ENCODE measurements around the gene CTTN. TPM values are rescaled to one million over a fixed set of nuclear protein-coding genes. Genes with fewer than 3 reads are reported as not detected.

The CTTN gene
- total RNA-seq, 4 donors from 2014 or later: 253 to 417 (median 342) TPM

GRCh38 chr11:70427436-70427835 is 29.1 kb downstream of the CTTN start:
- Histone ChIP-seq H3K27me3 (no peaks in the 10 kb centered on the region), H3K36me3 (peaks cover under 1 to 90% (median 2%) of the 10 kb centered on the region in 3 donors), H3K9me3 (no peaks in the 10 kb centered on the region), H3K4me1 (peaks cover 0 to 34% (median 4%) of the 10 kb centered on the region in 4 donors), H3K27ac (peak overlapping the region in 2 of 4 donors; percentile 31 to 52), H3K4me3 (no peak overlapping the region)
- TF ChIP-seq EP300 (IDR thresholded peaks at IDR 0.05): no peak
- TF ChIP-seq, protein P1, sequence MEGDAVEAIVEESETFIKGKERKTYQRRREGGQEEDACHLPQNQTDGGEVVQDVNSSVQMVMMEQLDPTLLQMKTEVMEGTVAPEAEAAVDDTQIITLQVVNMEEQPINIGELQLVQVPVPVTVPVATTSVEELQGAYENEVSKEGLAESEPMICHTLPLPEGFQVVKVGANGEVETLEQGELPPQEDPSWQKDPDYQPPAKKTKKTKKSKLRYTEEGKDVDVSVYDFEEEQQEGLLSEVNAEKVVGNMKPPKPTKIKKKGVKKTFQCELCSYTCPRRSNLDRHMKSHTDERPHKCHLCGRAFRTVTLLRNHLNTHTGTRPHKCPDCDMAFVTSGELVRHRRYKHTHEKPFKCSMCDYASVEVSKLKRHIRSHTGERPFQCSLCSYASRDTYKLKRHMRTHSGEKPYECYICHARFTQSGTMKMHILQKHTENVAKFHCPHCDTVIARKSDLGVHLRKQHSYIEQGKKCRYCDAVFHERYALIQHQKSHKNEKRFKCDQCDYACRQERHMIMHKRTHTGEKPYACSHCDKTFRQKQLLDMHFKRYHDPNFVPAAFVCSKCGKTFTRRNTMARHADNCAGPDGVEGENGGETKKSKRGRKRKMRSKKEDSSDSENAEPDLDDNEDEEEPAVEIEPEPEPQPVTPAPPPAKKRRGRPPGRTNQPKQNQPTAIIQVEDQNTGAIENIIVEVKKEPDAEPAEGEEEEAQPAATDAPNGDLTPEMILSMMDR (IDR thresholded peaks at IDR 0.05): no peak
- no peak for TF ChIP-seq POLR2A (IDR thresholded peaks at IDR 0.05)
- 78% methylated on average over 11 of the region's 11 CpGs for WGBS, 2 donors
- DNase-seq (ENCODE audit: low spot score in 2 of 2): no peak

GRCh38 chr11:70428701-70429427 is 30.5 kb downstream of the CTTN start:
- no peak for TF ChIP-seq EP300 (IDR thresholded peaks at IDR 0.05)
- no peak overlapping the region for H3K27ac ChIP-seq
- 92% methylated on average over 18 of the region's 18 CpGs for WGBS, 2 donors
- no peaks in the 10 kb centered on the region for H3K9me3 ChIP-seq
- DNase-seq (ENCODE audit: low spot score in 2 of 2): no peak
- no peak overlapping the region for H3K4me3 ChIP-seq
- no peaks in the 10 kb centered on the region for H3K27me3 ChIP-seq
- H3K4me1 ChIP-seq: peaks cover 0 to 30% (median 4%) of the 10 kb centered on the region in 4 donors
- H3K36me3 ChIP-seq: peaks cover 0 to 90% (median 10%) of the 10 kb centered on the region in 3 donors

DNA sequence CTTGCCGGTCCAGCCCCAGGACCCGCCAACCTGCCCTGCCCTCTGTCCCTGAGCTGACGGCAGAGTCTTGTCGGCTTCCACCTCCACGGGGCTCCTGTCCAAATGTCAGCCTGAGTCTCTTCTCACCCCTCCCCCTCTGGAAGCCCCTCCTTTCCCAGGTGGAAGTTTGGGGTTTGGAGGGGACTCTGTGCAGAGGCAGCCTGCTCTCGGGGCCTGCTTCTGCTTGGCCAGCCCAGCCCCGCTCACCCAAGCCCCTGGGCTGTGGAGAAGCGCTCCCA is 31.0 kb downstream of the CTTN start:
- peaks cover 0 to 90% (median 10%) of the 10 kb centered on the region in 3 donors for H3K36me3 ChIP-seq
- TF ChIP-seq EP300 (IDR thresholded peaks at IDR 0.05) (no peak), POLR2A (IDR thresholded peaks at IDR 0.05) (no peak)
- TF ChIP-seq, protein P1 (IDR thresholded peaks at IDR 0.05): no peak
- DNase-seq (ENCODE audit: low spot score in 2 of 2): no peak
- H3K4me3 ChIP-seq: no peak overlapping the region
- H3K9me3 ChIP-seq: no peaks in the 10 kb centered on the region
- WGBS, 2 donors: 71 to 81% methylated on average over 6 to 8 of the region's 8 CpGs
- H3K27me3 ChIP-seq: no peaks in the 10 kb centered on the region
- H3K27ac ChIP-seq: no peak overlapping the region
- peaks cover 0 to 25% (median 4%) of the 10 kb centered on the region in 4 donors for H3K4me1 ChIP-seq

DNA sequence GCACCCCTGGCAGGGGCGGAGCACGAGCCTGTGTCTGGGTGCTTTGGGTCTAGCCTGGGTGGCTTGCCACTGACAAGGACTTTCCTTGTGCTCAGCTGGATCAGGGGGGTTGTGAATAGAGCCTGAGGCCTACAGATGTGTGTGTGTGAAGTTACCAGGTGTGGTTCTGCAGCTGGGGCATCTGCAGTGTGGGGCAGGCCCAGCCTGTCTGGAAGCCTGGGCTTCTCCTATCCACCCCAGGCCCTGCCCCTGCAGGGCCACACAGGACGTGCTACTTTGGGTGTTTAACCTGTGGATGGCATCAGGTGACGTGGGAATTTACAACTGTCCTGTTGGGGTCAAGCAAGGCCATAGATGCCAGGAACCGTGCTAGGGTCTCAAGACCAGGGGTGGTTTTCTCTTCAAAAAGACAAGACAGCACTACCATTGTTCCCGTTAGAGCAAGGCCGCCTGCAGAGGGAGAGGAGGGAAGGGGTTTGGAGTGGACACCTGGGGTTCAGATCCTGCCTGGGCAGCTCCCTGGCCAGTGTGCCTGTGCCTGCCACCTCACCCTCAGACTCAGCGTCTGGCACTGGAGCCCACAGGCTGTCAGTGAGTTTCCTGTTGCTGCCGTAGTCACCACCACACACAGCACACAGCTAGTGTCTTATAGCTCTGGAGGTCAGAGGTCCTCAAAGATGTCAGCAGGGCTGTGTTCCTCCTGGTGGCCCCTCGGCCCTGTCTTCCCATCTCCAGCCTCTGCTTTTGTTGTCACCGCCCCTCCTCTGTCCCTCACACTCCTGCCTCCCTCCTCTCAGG is 31.6 kb downstream of the CTTN start:
- no peaks in the 10 kb centered on the region for H3K9me3 ChIP-seq
- H3K27me3 ChIP-seq: no peaks in the 10 kb centered on the region
- no peak for DNase-seq (ENCODE audit: low spot score in 2 of 2)
- H3K4me3 ChIP-seq: no peak overlapping the region
- 75 to 83% methylated on average over 9 to 11 of the region's 11 CpGs for WGBS, 2 donors
- peaks cover 0 to 90% (median 10%) of the 10 kb centered on the region in 3 donors for H3K36me3 ChIP-seq
- TF ChIP-seq, protein P1 (IDR thresholded peaks at IDR 0.05): no peak
- TF ChIP-seq EP300 (IDR thresholded peaks at IDR 0.05) (no peak), POLR2A (IDR thresholded peaks at IDR 0.05) (no peak)
- no peak overlapping the region for H3K27ac ChIP-seq
- peaks cover 0 to 23% (median 4%) of the 10 kb centered on the region in 4 donors for H3K4me1 ChIP-seq

DNA sequence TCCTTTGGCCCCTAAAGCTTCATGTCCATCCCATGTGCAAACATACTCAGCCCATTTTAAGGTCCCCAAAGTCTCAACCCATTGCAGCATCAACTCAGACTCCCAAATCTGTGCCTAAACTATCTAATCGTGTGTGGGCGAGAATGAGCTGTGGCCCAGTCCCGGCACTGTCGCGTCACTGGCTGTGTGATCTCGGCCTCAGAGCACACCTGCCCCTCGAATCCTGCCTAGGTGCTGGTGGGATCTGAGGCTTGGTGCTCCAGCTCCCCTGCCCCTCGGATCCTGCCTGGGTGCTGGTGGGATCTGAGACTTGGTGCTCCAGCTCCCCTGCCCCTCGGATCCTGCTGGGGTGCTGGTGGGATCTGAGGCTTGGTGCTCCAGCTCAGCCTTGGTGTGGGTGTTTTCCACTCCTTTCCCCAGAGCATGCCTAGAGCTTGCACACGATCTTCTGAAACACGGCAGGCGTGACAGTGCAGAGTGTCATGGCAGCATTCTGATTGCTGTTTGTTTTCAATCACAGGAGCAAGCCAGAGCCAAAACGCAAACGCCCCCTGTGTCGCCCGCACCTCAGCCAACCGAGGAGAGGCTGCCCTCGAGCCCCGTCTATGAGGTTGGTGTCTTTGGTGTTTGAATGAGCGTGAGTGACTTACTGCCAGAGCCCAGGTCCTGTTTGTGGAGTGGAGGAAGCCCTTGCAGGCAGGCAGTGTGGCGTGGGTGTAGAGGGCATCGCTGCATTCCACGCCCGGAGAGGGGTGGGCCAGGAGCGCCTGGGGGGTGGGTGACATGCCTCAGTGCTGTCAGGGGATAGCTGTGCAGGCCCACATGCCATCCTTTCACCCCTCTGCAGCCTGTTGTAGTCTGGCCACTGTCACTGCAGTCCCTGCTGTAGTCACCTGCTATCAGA is 32.6 kb downstream of the CTTN start:
- Histone ChIP-seq H3K9me3 (no peaks in the 10 kb centered on the region), H3K4me3 (no peak overlapping the region), H3K27ac (no peak overlapping the region), H3K36me3 (peaks cover 0 to 90% (median 14%) of the 10 kb centered on the region in 3 donors), H3K4me1 (peaks cover 0 to 23% (median 4%) of the 10 kb centered on the region in 4 donors), H3K27me3 (no peaks in the 10 kb centered on the region)
- 87 to 88% methylated on average over 13 to 23 of the region's 25 CpGs for WGBS, 2 donors
- DNase-seq (ENCODE audit: low spot score in 2 of 2): no peak
- TF ChIP-seq POLR2A (IDR thresholded peaks at IDR 0.05): no peak
- TF ChIP-seq, protein P1 (IDR thresholded peaks at IDR 0.05): no peak
- TF ChIP-seq EP300 (IDR thresholded peaks at IDR 0.05): no peak

Data from tibial nerve (tissue), 4 donors.